HepG2 (cell line): ENCODE measurements around the gene CASKIN2. TPM values are rescaled to one million over a fixed set of nuclear protein-coding genes. Genes with fewer than 3 reads are reported as not detected.

Experiments used
- ARID2 ChIP-seq: sonication (generic); formaldehyde crosslinking; IDR thresholded peaks from 2 replicates; pipeline ENCODE4 v1.8.1; 2022; ENCODE audit warnings: mild to moderate bottlenecking, missing genetic modification reagents, borderline replicate concordance
- CBX1 ChIP-seq: IDR thresholded peaks from one replicate; pipeline ENCODE4 v1.6.1; 2016; ENCODE audit warnings: antibody characterized with exemption, low read depth
- CEBPZ ChIP-seq: IDR thresholded peaks from 2 replicates; pipeline ENCODE4 v1.6.1; 2012; ENCODE audit warnings: low read length, improper control_type of control experiment
- CHD2 ChIP-seq: IDR thresholded peaks from 2 replicates; pipeline ENCODE4 v1.6.1; 2011; ENCODE audit warnings: low read depth, low read length, improper control_type of control experiment
- GATAD2A ChIP-seq: IDR thresholded peaks from 2 replicates; pipeline ENCODE4 v1.6.1; 2016
- GFI1 ChIP-seq: sonication (generic); formaldehyde crosslinking; IDR thresholded peaks from 2 replicates; pipeline ENCODE4 v1.5.0; 2020; ENCODE audit warnings: missing genetic modification reagents, mild to moderate bottlenecking, borderline replicate concordance
- HES4 ChIP-seq: sonication (generic); formaldehyde crosslinking; IDR thresholded peaks from 2 replicates; pipeline ENCODE4 v1.9.0; 2021; ENCODE audit warnings: mild to moderate bottlenecking, missing genetic modification reagents, borderline replicate concordance
- HOXA5 ChIP-seq: sonication (generic); formaldehyde crosslinking; IDR thresholded peaks from 2 replicates; pipeline ENCODE4 v1.4.0; 2020; ENCODE audit warnings: missing genetic modification reagents
- KDM6A ChIP-seq: IDR thresholded peaks from 2 replicates; pipeline ENCODE4 v1.6.1; 2016; ENCODE audit warnings: low read depth
- KLF6 ChIP-seq: IDR thresholded peaks from 2 replicates; pipeline ENCODE4 v1.8.0; 2016; ENCODE audit warnings: missing biosample characterization, missing genetic modification reagents
- MAF1 ChIP-seq: sonication (generic); formaldehyde crosslinking; IDR thresholded peaks from 2 replicates; pipeline ENCODE4 v1.5.0; 2020; ENCODE audit warnings: missing genetic modification reagents, borderline replicate concordance
- MIXL1 ChIP-seq: IDR thresholded peaks from 2 replicates; pipeline ENCODE4 v1.6.1; 2016
- MXD4 ChIP-seq: IDR thresholded peaks from 2 replicates; pipeline ENCODE4 v1.6.1; 2016; ENCODE audit warnings: mild to moderate bottlenecking, missing biosample characterization, missing genetic modification reagents
- NFYC ChIP-seq: IDR thresholded peaks from 2 replicates; pipeline ENCODE4 v1.6.1; 2016; ENCODE audit warnings: missing genetic modification reagents, missing compliant biosample characterization
- NR2C2 ChIP-seq: sonication (generic); formaldehyde crosslinking; IDR thresholded peaks from 2 replicates; pipeline ENCODE4 v1.4.0; 2020; ENCODE audit warnings: missing genetic modification reagents, mild to moderate bottlenecking, moderate library complexity, borderline replicate concordance
- PHF5A ChIP-seq: IDR thresholded peaks from one replicate; pipeline ENCODE4 v1.6.1; 2018; ENCODE audit warnings: low read depth, missing genetic modification reagents; ENCODE audit not compliant: unreplicated experiment
- POLR2G ChIP-seq: fragments of 200-400 bp; formaldehyde crosslinking; IDR thresholded peaks from 2 replicates; pipeline ENCODE4 v1.6.1; 2018; ENCODE audit warnings: mild to moderate bottlenecking, low read depth, low read length, moderate library complexity
- RBM39 ChIP-seq: fragments of 200-400 bp; formaldehyde crosslinking; IDR thresholded peaks from one replicate; pipeline ENCODE4 v1.6.1; 2018; ENCODE audit warnings: antibody characterized with exemption, mild to moderate bottlenecking, low read depth, low read length; ENCODE audit not compliant: poor library complexity, severe bottlenecking
- ZNF136 ChIP-seq: sonication (generic); formaldehyde crosslinking; IDR thresholded peaks from 2 replicates; pipeline ENCODE4 v1.8.1; 2022; ENCODE audit warnings: low read depth, mild to moderate bottlenecking, moderate library complexity, missing genetic modification reagents
- ZNF329 ChIP-seq: sonication (generic); formaldehyde crosslinking; IDR thresholded peaks from 2 replicates; pipeline ENCODE4 v1.9.0; 2021; ENCODE audit warnings: low read depth, mild to moderate bottlenecking, missing genetic modification reagents
- ZNF546 ChIP-seq: sonication (generic); formaldehyde crosslinking; conservative IDR thresholded peaks from 2 replicates; pipeline ENCODE4 v1.8.1; 2023; ENCODE audit warnings: mild to moderate bottlenecking, missing genetic modification reagents
- ZNF589 ChIP-seq: sonication (generic); formaldehyde crosslinking; conservative IDR thresholded peaks from 2 replicates; pipeline ENCODE4 v1.8.0; 2022; ENCODE audit warnings: mild to moderate bottlenecking, moderate library complexity, missing genetic modification reagents
- ZNF598 ChIP-seq: sonication (generic); formaldehyde crosslinking; IDR thresholded peaks from 2 replicates; pipeline ENCODE4 v1.5.1; 2020; ENCODE audit warnings: mild to moderate bottlenecking, missing genetic modification reagents, borderline replicate concordance
- ZNF704 ChIP-seq: sonication (generic); formaldehyde crosslinking; IDR thresholded peaks from 2 replicates; pipeline ENCODE4 v1.8.1; 2023; ENCODE audit warnings: mild to moderate bottlenecking, inconsistent platforms, moderate library complexity, missing genetic modification reagents, borderline replicate concordance
- ZNF850 ChIP-seq: sonication (generic); formaldehyde crosslinking; conservative IDR thresholded peaks from 2 replicates; pipeline ENCODE4 v1.9.0; 2021; ENCODE audit warnings: mild to moderate bottlenecking, missing genetic modification reagents
- polyA plus RNA-seq, 8 experiments: library from polyadenylated mRNA; depleted of rRNA in 3 of 8; stranded (reverse) in 7 of 8; unstranded in 1 of 8; fragments of >200 nt; fragmentation: Illumina TruSeq in 4 of 8; extraction: Trizol in 4 of 8; gene quantifications; 2 replicates each; pipeline versions ENCODE4 v1.2.1 to v1.2.3, GENCODE V29; 2011 to 2016; ENCODE audit warnings: low read depth in 4 of 8, missing spikeins in 1 of 8, mixed read lengths in 1 of 8; ENCODE audit not compliant: insufficient read depth in 1 of 8
- total RNA-seq, 5 experiments: library from RNA; depleted of rRNA; stranded (reverse); fragments of >200 nt; fragmentation: Illumina TruSeq; extraction: Trizol; gene quantifications; 2 replicates each; pipeline ENCODE4 v1.2.3, GENCODE V29; 2016; ENCODE audit warnings: low read depth in 1 of 5
- TF ChIP-seq, protein P1 (sequence below): sonication (generic); formaldehyde crosslinking; IDR thresholded peaks from 2 replicates; pipeline ENCODE4 v1.5.0; 2020; ENCODE audit warnings: missing genetic modification reagents

The CASKIN2 gene
- total and polyA plus RNA-seq, 2 of the 13 experiments (the other 11 are each of a cell fraction or from before 2014, with no cell fraction given), result 5.2 to 7.8 TPM

GRCh38 chr17:75456417-75457046, 58.8 kb downstream of the CASKIN2 start, which contains the start of gene TMEM94 (continued):
- no peak for TF ChIP-seq CEBPZ
- TF ChIP-seq MXD4 (CRISPR knock-in tag), result peak; percentile 21; the same call in 1 of the 2 replicates
- TF ChIP-seq MAF1 (CRISPR knock-in tag), result 0 out of 2 replicates have a peak, but pooled peaks have one; percentile 58
- TF ChIP-seq ZNF598 (CRISPR knock-in tag), result no peak; the same call in 1 of the 2 replicates
- TF ChIP-seq ZNF329 (CRISPR knock-in tag), result no peak
- TF ChIP-seq, protein P1, sequence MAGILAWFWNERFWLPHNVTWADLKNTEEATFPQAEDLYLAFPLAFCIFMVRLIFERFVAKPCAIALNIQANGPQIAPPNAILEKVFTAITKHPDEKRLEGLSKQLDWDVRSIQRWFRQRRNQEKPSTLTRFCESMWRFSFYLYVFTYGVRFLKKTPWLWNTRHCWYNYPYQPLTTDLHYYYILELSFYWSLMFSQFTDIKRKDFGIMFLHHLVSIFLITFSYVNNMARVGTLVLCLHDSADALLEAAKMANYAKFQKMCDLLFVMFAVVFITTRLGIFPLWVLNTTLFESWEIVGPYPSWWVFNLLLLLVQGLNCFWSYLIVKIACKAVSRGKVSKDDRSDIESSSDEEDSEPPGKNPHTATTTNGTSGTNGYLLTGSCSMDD, result no peak
- TF ChIP-seq NR2C2 (CRISPR knock-in tag), result peak; percentile 66; the same call in 1 of the 2 replicates
- TF ChIP-seq ZNF704 (CRISPR knock-in tag), result 0 out of 2 replicates have a peak, but pooled peaks have one; percentile 39
- peak; percentile 100 for TF ChIP-seq NFYC (CRISPR knock-in tag)
- peak; percentile 87 for TF ChIP-seq CBX1
- TF ChIP-seq GFI1 (CRISPR knock-in tag), result 0 out of 2 replicates have a peak, but pooled peaks have one; percentile 48
- TF ChIP-seq HOXA5 (CRISPR knock-in tag), result peak; percentile 92
- peak; percentile 85; the same call in 1 of the 2 replicates for TF ChIP-seq HES4 (CRISPR knock-in tag)
- TF ChIP-seq MIXL1 (CRISPR knock-in tag), result peak; percentile 64; the same call in 1 of the 2 replicates
- TF ChIP-seq ZNF136, result no peak
- TF ChIP-seq ZNF546, result peak; percentile 64
- TF ChIP-seq KDM6A (CRISPR knock-in tag), result no peak
- peak; percentile 77 for TF ChIP-seq CHD2
- TF ChIP-seq ZNF589 (CRISPR knock-in tag), result no peak
- peak; percentile 18; the same call in 1 of the 2 replicates for TF ChIP-seq KLF6
- peak; percentile 96 for TF ChIP-seq RBM39
- TF ChIP-seq ZNF850 (CRISPR knock-in tag), result 0 out of 2 replicates have a peak, but pooled peaks have one; percentile 76
- TF ChIP-seq GATAD2A, result peak; percentile 43
- TF ChIP-seq ARID2 (CRISPR knock-in tag), result 0 out of 2 replicates have a peak, but pooled peaks have one; percentile 69
- peak; percentile 60 for TF ChIP-seq PHF5A (CRISPR knock-in tag)
- peak; percentile 92 for TF ChIP-seq POLR2G
